CD4-positive, alpha-beta T cell (primary cell): ENCODE measurements around the gene APOO. TPM values are rescaled to one million over a fixed set of nuclear protein-coding genes. Genes with fewer than 3 reads are reported as not detected.

Experiments
- ATAC-seq: fragments of 200-7000 bp; cut with Tn5 transposase; one replicate; pipeline ENCODE4 v1.10.0; 2022; ENCODE audit warnings: mild to moderate bottlenecking; ENCODE audit not compliant: poor library complexity
- CTCF ChIA-PET: fragments of 350-600 bp; sonication (Branson Sonifier 250); formaldehyde crosslinking; loops from one replicate; lab custom pipeline; 2021; ENCODE audit warnings: antibody characterized with exemption, inconsistent platforms; lab: Charles Lee
- POLR2A ChIA-PET: fragments of 350-600 bp; sonication (Branson Sonifier 250); formaldehyde crosslinking; loops from one replicate; lab custom pipeline; 2021; ENCODE audit warnings: antibody characterized with exemption, inconsistent platforms; lab: Charles Lee
- DNase-seq, 14 experiments: peaks; one replicate each; pipeline ENCODE4 v3.0.0-alpha.2; 2013 to 2020; ENCODE audit warnings: mixed read lengths in 2 of 14
- H3K27ac ChIP-seq, 2 donors: one replicate each; pipeline versions ENCODE4 v1.5.1 to v1.7.0; 2013; ENCODE audit warnings: low read length in 2 of 2, low read depth in 1 of 2, mild to moderate bottlenecking in 1 of 2
- H3K27me3 ChIP-seq, 2 experiments: 1 replicate in 1 of 2; 2 replicates in 1 of 2; pipeline versions ENCODE4 v1.6.1 to v1.7.0; 2013; ENCODE audit warnings: low read length in 2 of 2, control low read depth in 1 of 2, mild to moderate bottlenecking in 1 of 2, moderate library complexity in 1 of 2; ENCODE audit not compliant: insufficient read depth in 2 of 2, control insufficient read depth in 1 of 2
- H3K36me3 ChIP-seq: one replicate; pipeline ENCODE4 v1.6.1; 2013; ENCODE audit warnings: low read length, control low read depth; ENCODE audit not compliant: insufficient read depth
- H3K4me1 ChIP-seq: one replicate; pipeline ENCODE4 v1.6.1; 2013; ENCODE audit warnings: low read length, control low read depth; ENCODE audit not compliant: insufficient read depth
- H3K4me3 ChIP-seq: one replicate; pipeline ENCODE4 v1.5.1; 2013; ENCODE audit warnings: mild to moderate bottlenecking, low read length, moderate library complexity
- H3K9me3 ChIP-seq, 2 experiments: 1 replicate in 1 of 2; 2 replicates in 1 of 2; pipeline versions ENCODE4 v1.6.1 to v1.7.0; 2013; ENCODE audit warnings: low read length in 2 of 2, mild to moderate bottlenecking in 2 of 2, control low read depth in 1 of 2, moderate library complexity in 1 of 2; ENCODE audit not compliant: control insufficient read depth in 1 of 2, insufficient read depth in 1 of 2
- H3K27ac Mint-ChIP-seq: one replicate; pipeline ENCODE4 v1.8.0; 2020; ENCODE audit warnings: mixed read lengths
- H3K27me3 Mint-ChIP-seq: one replicate; pipeline ENCODE4 v1.8.0; 2021; ENCODE audit warnings: mixed read lengths
- H3K36me3 Mint-ChIP-seq: one replicate; pipeline ENCODE4 v1.8.0; 2021; ENCODE audit warnings: low read depth, mixed read lengths
- H3K4me1 Mint-ChIP-seq: one replicate; pipeline ENCODE4 v1.8.0; 2021; ENCODE audit warnings: low read depth, mixed read lengths
- H3K4me3 Mint-ChIP-seq: one replicate; pipeline ENCODE4 v1.8.0; 2020; ENCODE audit warnings: mild to moderate bottlenecking, mixed read lengths
- H3K9me3 Mint-ChIP-seq: one replicate; pipeline ENCODE4 v1.8.0; 2020; ENCODE audit warnings: mixed read lengths
- CTCF ChIP-seq: fragments of 200-600 bp; IDR thresholded peaks from one replicate; pipeline ENCODE4 v1.8.0; 2022; ENCODE audit warnings: antibody characterized with exemption, mild to moderate bottlenecking
- intact Hi-C, 2 experiments: fragments of 100-400 bp; cut with DNase I in 1 of 2; cut with micrococcal nuclease in 1 of 2; formaldehyde crosslinking; loops; one replicate each; pipeline versions ENCODE4 v1.15.1 to v1.9.0; 2023 to 2025; cut with DNase I, micrococcal nuclease
- total RNA-seq, 174 experiments: library from RNA in 2 of 174; stranded (reverse) in 2 of 174; gene quantifications; one replicate each; pipeline ENCODE4 v1.2.3 and lab custom pipeline; 2021 to 2026

Gene APOO
- total RNA-seq, 2 experiments from 2014 or later: 3.3 to 4.9 TPM

- DNase-seq: no peak
- no peak overlapping the region for H3K27ac Mint-ChIP-seq
- Histone ChIP-seq H3K27me3 (no peaks in the 10 kb centered on the region), H3K27ac (no peak overlapping the region), H3K4me1 (no peaks in the 10 kb centered on the region), H3K4me3 (no peak overlapping the region), H3K36me3 (no peaks in the 10 kb centered on the region), H3K9me3 (no peaks in the 10 kb centered on the region)
- no peaks in the 10 kb centered on the region for H3K4me1 Mint-ChIP-seq
- no peak overlapping the region for H3K4me3 Mint-ChIP-seq
- no peak for TF ChIP-seq CTCF
- CTCF ChIA-PET: no interaction called here
- POLR2A ChIA-PET: no interaction called here
- intact Hi-C loops: no loop called here
- ATAC-seq: no peak
- no peaks in the 10 kb centered on the region for H3K9me3 Mint-ChIP-seq
- peaks cover 3% of the 10 kb centered on the region for H3K36me3 Mint-ChIP-seq
- H3K27me3 Mint-ChIP-seq: no peaks in the 10 kb centered on the region
Measured at GRCh38 chrX:23838953-23839352, 68.8 kb downstream of the APOO start.

- Mint-ChIP-seq H3K9me3 (no peaks in the 10 kb centered on the region), H3K36me3 (no peaks in the 10 kb centered on the region), H3K27ac (no peak overlapping the region), H3K4me3 (no peak overlapping the region), H3K4me1 (no peaks in the 10 kb centered on the region), H3K27me3 (no peaks in the 10 kb centered on the region)
- H3K4me1 ChIP-seq: no peaks in the 10 kb centered on the region
- DNase-seq: no peak
- H3K27ac ChIP-seq: no peak overlapping the region
- CTCF ChIA-PET: no interaction called here
- no peaks in the 10 kb centered on the region for H3K36me3 ChIP-seq
- POLR2A ChIA-PET: no interaction called here
- intact Hi-C loops: no loop called here
- no peak overlapping the region for H3K4me3 ChIP-seq
- no peaks in the 10 kb centered on the region for H3K9me3 ChIP-seq
- no peak for ATAC-seq
- no peaks in the 10 kb centered on the region for H3K27me3 ChIP-seq
- no peak for TF ChIP-seq CTCF
Measured at GRCh38 chrX:23832721-23833120, 75.0 kb downstream of the APOO start.

- H3K27ac ChIP-seq: no peak overlapping the region
- no peaks in the 10 kb centered on the region for H3K27me3 ChIP-seq
- H3K36me3 ChIP-seq: no peaks in the 10 kb centered on the region
- no peaks in the 10 kb centered on the region for H3K4me1 ChIP-seq
- H3K36me3 Mint-ChIP-seq: no peaks in the 10 kb centered on the region
- CTCF ChIA-PET: no interaction called here
- H3K4me3 Mint-ChIP-seq: no peak overlapping the region
- ATAC-seq (no peak), DNase-seq (no peak)
- no peaks in the 10 kb centered on the region for H3K27me3 Mint-ChIP-seq
- H3K4me1 Mint-ChIP-seq: no peaks in the 10 kb centered on the region
- POLR2A ChIA-PET: no interaction called here
- intact Hi-C loops: no loop called here
- TF ChIP-seq CTCF: no peak
- no peak overlapping the region for H3K27ac Mint-ChIP-seq
- H3K9me3 ChIP-seq: no peaks in the 10 kb centered on the region
- no peak overlapping the region for H3K4me3 ChIP-seq
- H3K9me3 Mint-ChIP-seq: no peaks in the 10 kb centered on the region
Measured at GRCh38 chrX:23828881-23829280, 78.9 kb downstream of the APOO start.
